ENCODE measurements around the gene ZFP69. TPM values are rescaled to one million over a fixed set of nuclear protein-coding genes. Genes with fewer than 3 reads are reported as not detected.

ZFP69 gene
- total RNA-seq, result 2.1 and 2.5 TPM in 2 replicates

DNA sequence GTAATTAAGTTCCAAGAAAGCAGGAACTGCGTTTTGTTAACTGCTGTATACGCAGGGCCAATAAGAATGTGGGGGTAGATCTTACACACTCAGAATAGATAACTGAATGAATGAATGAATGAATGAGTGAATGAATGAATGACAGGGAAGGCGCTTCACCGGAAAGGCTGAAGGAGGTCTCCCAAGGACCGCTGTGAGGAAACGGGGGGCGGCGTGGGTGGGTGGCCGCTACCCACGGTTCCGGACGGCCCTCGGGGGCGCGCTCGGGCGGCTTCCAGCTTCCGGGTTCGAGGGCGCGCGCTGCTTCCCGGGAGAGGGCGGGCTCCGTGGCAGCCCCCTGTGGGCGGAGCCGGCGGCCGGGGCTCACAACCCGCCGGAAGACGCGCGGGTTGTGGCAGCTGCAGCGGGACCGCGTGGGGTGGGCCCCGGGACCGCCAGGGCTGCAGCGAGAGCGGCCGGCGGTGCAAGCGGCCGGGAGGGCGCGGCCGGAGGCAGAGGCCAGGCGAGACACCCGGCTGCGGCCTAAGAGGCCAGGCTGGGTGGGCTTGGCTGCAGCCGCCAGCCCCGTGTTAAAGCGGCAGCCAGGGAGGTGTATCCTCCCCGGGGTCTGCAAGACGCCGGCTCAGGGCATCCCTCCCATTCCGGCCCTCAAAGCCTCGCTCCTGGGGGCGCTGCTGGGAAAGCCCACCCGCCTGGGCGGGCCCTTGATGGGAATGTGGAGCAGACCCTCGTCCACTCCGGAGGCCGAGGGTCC lies at the start of gene ZFP69:
TSS of gene ZFP69 (plus strand) at position 367 of the 754 bp plus-strand sequence. CDS start 2,072 bp downstream, outside the sequence.

GRCh38 chr1:40449684-40450494 lies 27.2 kb upstream of the ZFP69 start, which contains the start of gene ZFP69B:
TSS of gene ZFP69B (plus strand) at chr1:40450476. CDS start at chr1:40450962, 486 bp downstream.

GRCh38 chr1:40508375-40509341 lies 31.6 kb downstream of the ZFP69 start, which contains the start of gene EXO5:
TSS of gene EXO5 (plus strand) at chr1:40508767. CDS start at chr1:40514545, 5,778 bp downstream.

GRCh38 chr1:40531381-40532061 lies 54.4 kb downstream of the ZFP69 start, which contains the start of gene ZNF684:
TSS of gene ZNF684 (plus strand) at chr1:40531637. CDS start at chr1:40533167, 1,530 bp downstream.

Other genes starting within 250 kb of the ZFP69 start
- not detected in 2 replicates for gene TMCO2, start 229.4 kb upstream of the ZFP69 start, total RNA-seq
- 46.5 and 60.1 TPM in 2 replicates for gene ZMPSTE24, start 219.1 kb upstream of the ZFP69 start, total RNA-seq
- gene COL9A2, start 160.0 kb upstream of the ZFP69 start, total RNA-seq, result 2.5 and 4.3 TPM in 2 replicates
- gene SMAP2, start 103.6 kb upstream of the ZFP69 start, total RNA-seq, result 10.6 and 17.5 TPM in 2 replicates
- gene ZFP69B, start 26.8 kb upstream of the ZFP69 start, total RNA-seq, result 1.6 and 2.0 TPM in 2 replicates
- gene EXO5, start 31.5 kb downstream of the ZFP69 start, total RNA-seq, result 8.0 and 8.7 TPM in 2 replicates
- 4.1 and 4.7 TPM in 2 replicates for gene ZNF684, start 54.3 kb downstream of the ZFP69 start, total RNA-seq
- 0.16 and 0.17 TPM in 2 replicates for gene RIMS3, start 188.4 kb downstream of the ZFP69 start, total RNA-seq
- gene NFYC, start 214.4 kb downstream of the ZFP69 start, total RNA-seq, result 19.4 and 31.5 TPM in 2 replicates

Data from bronchial smooth muscle cell (primary cell).